Stimulated activated naive CD4-positive, alpha-beta T cell treated with Interleukin-2 at 50 U/mL for 16 hours (primary cell): Measurements from ENCODE around the gene EID2B.

Source experiments
- DNase-seq: peaks from one replicate; lab custom pipeline; 2025; lab: John Stamatoyannopoulos, UW

EID2B gene

GRCh38 chr19:39531834-39532232 lies 819 bp downstream of the EID2B start:
- no peak for DNase-seq

GRCh38 chr19:39525205-39525604 lies 7.4 kb downstream of the EID2B start:
- no peak for DNase-seq

- DNase-seq = no peak
These were observed 8.2 kb downstream of the EID2B start for GRCh38 chr19:39524495-39524894.

GRCh38 chr19:39520541-39521484 lies 11.8 kb downstream of the EID2B start:
- no peak for DNase-seq

- DNase-seq = no peak
These were observed 13.7 kb downstream of the EID2B start for GRCh38 chr19:39518975-39519374.

- no peak for DNase-seq
These were observed 14.2 kb downstream of the EID2B start for GRCh38 chr19:39518458-39518857.

- no peak for DNase-seq
These were observed 15.2 kb downstream of the EID2B start for GRCh38 chr19:39517432-39517831.

- DNase-seq = no peak
These were observed 16.4 kb downstream of the EID2B start for GRCh38 chr19:39516270-39516669.

- DNase-seq = no peak
These were observed 17.0 kb downstream of the EID2B start for GRCh38 chr19:39515551-39516191.

GRCh38 chr19:39514840-39515550 lies 17.7 kb downstream of the EID2B start, which contains the start of gene SELENOV:
SELENOV (plus strand) TSS chr19:39515139; CDS start chr19:39515213, 74 bp downstream.
- no peak for DNase-seq

GRCh38 chr19:39512988-39513387 lies 19.7 kb downstream of the EID2B start:
- no peak for DNase-seq

- DNase-seq = no peak
These were observed 23.4 kb downstream of the EID2B start for GRCh38 chr19:39509233-39509632.

- no peak for DNase-seq
These were observed 24.0 kb downstream of the EID2B start for GRCh38 chr19:39508629-39509028.

GRCh38 chr19:39507715-39508364 lies 24.8 kb downstream of the EID2B start:
- no peak for DNase-seq

GRCh38 chr19:39506944-39507714 lies 25.5 kb downstream of the EID2B start:
- peak; percentile 60 for DNase-seq

- no peak for DNase-seq
These were observed 26.1 kb downstream of the EID2B start for GRCh38 chr19:39506598-39506943.

- DNase-seq = peak; percentile 62
These were observed 29.8 kb downstream of the EID2B start for GRCh38 chr19:39502640-39503417.

GRCh38 chr19:39501340-39501739 lies 31.3 kb downstream of the EID2B start:
- no peak for DNase-seq

- DNase-seq = no peak
These were observed 32.1 kb downstream of the EID2B start for GRCh38 chr19:39500543-39500942.

GRCh38 chr19:39499932-39500331 lies 32.7 kb downstream of the EID2B start:
- no peak for DNase-seq
